ENCODE data around the gene SYT1.

- TF ChIP-seq CTCF (conservative IDR thresholded peaks at IDR 0.05 in 1 of 2, IDR thresholded peaks at IDR 0.05 in 1 of 2; ENCODE audit: low read depth in 1 of 2, low read length in 2 of 2), result no peak
- no peak for TF ChIP-seq EZH2 (IDR thresholded peaks at IDR 0.05; ENCODE audit: low read length, missing control alignments)
These were observed 29.1 kb upstream of the SYT1 start for GRCh38 chr12:78835493-78835892.
